NT2/D1 (cell line): Measurements from ENCODE around the gene RGS3.
"Not testable (repeated sequence)": the region's sequence is repeated elsewhere in the genome, so short reads cannot be mapped to it uniquely, and the experiment has no call there.

Experiments used
- DNase-seq: peaks from one replicate; pipeline ENCODE4 v3.0.0-alpha.2; 2011; ENCODE audit warnings: low read depth, low spot score
- H3K27me3 ChIP-seq: 2 replicates; pipeline ENCODE4 v1.6.0; 2011; ENCODE audit warnings: mild to moderate bottlenecking; ENCODE audit not compliant: insufficient read length, insufficient read depth
- H3K36me3 ChIP-seq: 2 replicates; pipeline ENCODE4 v1.6.1; 2011; ENCODE audit warnings: mild to moderate bottlenecking, low read length, mixed read lengths; ENCODE audit not compliant: insufficient read depth, insufficient read length
- H3K4me1 ChIP-seq: 2 replicates; pipeline ENCODE4 v1.5.1; 2011; ENCODE audit not compliant: insufficient read depth, insufficient read length
- H3K4me3 ChIP-seq: 2 replicates; pipeline ENCODE4 v1.5.1; 2011; ENCODE audit warnings: low read depth; ENCODE audit not compliant: insufficient read length
- H3K9ac ChIP-seq: 2 replicates; pipeline ENCODE4 v1.6.0; 2011; ENCODE audit warnings: low read depth; ENCODE audit not compliant: insufficient read length
- H3K9me3 ChIP-seq: 2 replicates; pipeline ENCODE4 v1.5.1; 2011; ENCODE audit warnings: mild to moderate bottlenecking, low read length; ENCODE audit not compliant: insufficient read depth
- SUZ12 ChIP-seq: IDR thresholded peaks from 2 replicates; pipeline ENCODE4 v1.6.1; 2011; ENCODE audit not compliant: insufficient read length, insufficient read depth; ENCODE audit errors: extremely low read depth
- YY1 ChIP-seq: IDR thresholded peaks from 2 replicates; pipeline ENCODE4 v1.6.1; 2011; ENCODE audit not compliant: insufficient read length, insufficient read depth
- ZNF274 ChIP-seq: IDR thresholded peaks from 2 replicates; pipeline ENCODE4 v1.6.1; 2011; ENCODE audit warnings: mild to moderate bottlenecking, low read depth, low read length

The RGS3 gene

DNA sequence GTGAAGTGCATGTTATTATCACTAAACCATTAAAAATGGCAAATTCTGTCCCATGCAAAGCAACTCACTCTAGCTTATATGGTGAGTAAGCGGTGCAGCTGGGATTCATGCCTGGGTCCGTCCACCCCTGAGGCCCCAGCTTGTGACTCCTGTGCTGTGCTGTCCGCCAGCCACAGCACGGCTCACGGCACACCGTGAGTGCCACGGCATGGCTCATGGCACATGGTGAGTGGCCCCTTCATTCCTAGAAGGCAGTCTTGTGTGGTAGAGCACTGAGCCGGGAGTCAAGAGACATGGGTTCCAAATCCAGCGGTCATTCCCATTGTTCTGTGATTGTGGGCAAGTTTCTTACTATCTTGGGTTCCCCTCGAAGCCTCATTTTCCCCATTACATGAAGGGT, 18.8 kb downstream of the RGS3 start:
- H3K36me3 ChIP-seq = peaks cover 6% of the 10 kb centered on the region
- H3K4me1 ChIP-seq = peaks cover 5% of the 10 kb centered on the region
- H3K27me3 ChIP-seq = no peaks in the 10 kb centered on the region
- no peaks in the 10 kb centered on the region for H3K9me3 ChIP-seq
- no peak for TF ChIP-seq ZNF274
- no peak for TF ChIP-seq YY1
- no peak for TF ChIP-seq SUZ12
- no peak overlapping the region for H3K4me3 ChIP-seq
- H3K9ac ChIP-seq = no peak overlapping the region
- no peak for DNase-seq

- peaks cover 6% of the 10 kb centered on the region for H3K36me3 ChIP-seq
- H3K4me3 ChIP-seq = no peak overlapping the region
- no peaks in the 10 kb centered on the region for H3K9me3 ChIP-seq
- peaks cover 5% of the 10 kb centered on the region for H3K4me1 ChIP-seq
- no peak overlapping the region for H3K9ac ChIP-seq
- no peak for DNase-seq
- no peaks in the 10 kb centered on the region for H3K27me3 ChIP-seq
- TF ChIP-seq YY1 (no peak), SUZ12 (no peak), ZNF274 (no peak)
Measured at GRCh38 chr9:113482991-113483675, 19.6 kb downstream of the RGS3 start.

- no peak overlapping the region for H3K4me3 ChIP-seq
- peaks cover 6% of the 10 kb centered on the region for H3K36me3 ChIP-seq
- H3K9ac ChIP-seq = no peak overlapping the region
- TF ChIP-seq ZNF274 (no peak), SUZ12 (no peak)
- H3K4me1 ChIP-seq = peaks cover 5% of the 10 kb centered on the region
- no peaks in the 10 kb centered on the region for H3K27me3 ChIP-seq
- no peaks in the 10 kb centered on the region for H3K9me3 ChIP-seq
- no peak for DNase-seq
Measured at GRCh38 chr9:113483676-113484257, 20.2 kb downstream of the RGS3 start.

- Histone ChIP-seq H3K36me3 (peaks cover 6% of the 10 kb centered on the region), H3K4me1 (peaks cover 5% of the 10 kb centered on the region), H3K4me3 (no peak overlapping the region), H3K9me3 (no peaks in the 10 kb centered on the region), H3K9ac (no peak overlapping the region), H3K27me3 (no peaks in the 10 kb centered on the region)
- TF ChIP-seq ZNF274 (no peak), YY1 (no peak), SUZ12 (no peak)
- DNase-seq = no peak
Measured at GRCh38 chr9:113484258-113484730, 20.8 kb downstream of the RGS3 start.

- peaks cover 4% of the 10 kb centered on the region for H3K4me1 ChIP-seq
- peaks cover 6% of the 10 kb centered on the region for H3K36me3 ChIP-seq
- no peak overlapping the region for H3K9ac ChIP-seq
- no peaks in the 10 kb centered on the region for H3K27me3 ChIP-seq
- H3K9me3 ChIP-seq = no peaks in the 10 kb centered on the region
- no peak for TF ChIP-seq YY1
- TF ChIP-seq SUZ12 = no peak
- TF ChIP-seq ZNF274 = no peak
- DNase-seq = no peak
- H3K4me3 ChIP-seq = no peak overlapping the region
Measured at GRCh38 chr9:113485761-113486115, 22.2 kb downstream of the RGS3 start.

DNA sequence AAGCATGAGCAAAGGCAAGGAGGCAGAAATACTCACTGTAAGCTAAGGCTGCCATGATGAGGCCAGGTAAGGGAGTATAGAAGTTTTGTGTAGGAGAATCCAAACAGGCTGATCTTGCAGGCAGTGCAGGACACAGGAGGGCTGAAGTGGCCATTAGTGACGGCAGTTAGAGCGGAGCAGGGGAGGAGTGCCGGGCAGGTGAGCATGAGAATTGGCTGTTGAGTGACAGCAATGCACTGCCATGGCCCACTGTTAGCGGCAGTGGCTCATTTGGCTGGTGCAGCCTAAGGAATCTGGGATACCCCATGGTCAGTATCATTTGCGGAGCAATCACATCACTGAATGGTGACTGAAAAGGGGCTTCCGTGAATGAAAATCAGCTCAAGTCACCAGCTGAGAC, 22.8 kb downstream of the RGS3 start:
- Histone ChIP-seq H3K36me3 (peaks cover 6% of the 10 kb centered on the region), H3K27me3 (no peaks in the 10 kb centered on the region), H3K9ac (no peak overlapping the region), H3K4me1 (peaks cover 4% of the 10 kb centered on the region), H3K4me3 (no peak overlapping the region), H3K9me3 (no peaks in the 10 kb centered on the region)
- DNase-seq = no peak
- TF ChIP-seq YY1 = no peak
- no peak for TF ChIP-seq ZNF274
- TF ChIP-seq SUZ12 = no peak

GRCh38 chr9:113488071-113488470, 24.5 kb downstream of the RGS3 start:
- Histone ChIP-seq H3K4me1 (peaks cover 4% of the 10 kb centered on the region), H3K9ac (no peak overlapping the region), H3K4me3 (no peak overlapping the region), H3K9me3 (no peaks in the 10 kb centered on the region), H3K27me3 (no peaks in the 10 kb centered on the region), H3K36me3 (peaks cover 6% of the 10 kb centered on the region)
- DNase-seq = no peak
- TF ChIP-seq SUZ12 (no peak), YY1 (no peak), ZNF274 (no peak)

DNA sequence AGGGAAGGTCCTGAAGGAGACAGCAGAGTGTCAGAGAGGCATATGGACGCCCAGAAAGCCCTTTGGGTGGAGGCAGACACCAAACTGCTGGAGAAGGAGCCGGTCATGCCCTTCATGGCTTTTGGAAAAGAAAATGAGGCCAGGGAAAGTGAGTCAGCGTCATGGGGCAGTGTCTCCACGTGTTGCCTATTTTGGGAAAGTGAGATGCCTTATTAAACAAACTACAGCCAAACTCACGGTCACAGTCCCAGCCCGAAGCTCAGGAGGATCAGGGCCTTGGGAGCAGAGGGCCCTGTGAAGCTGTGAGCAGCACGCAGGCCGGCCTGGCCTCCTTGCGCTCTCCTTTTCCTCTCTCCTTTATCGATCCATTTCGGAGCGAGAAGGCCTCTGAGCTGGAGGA, 25.0 kb downstream of the RGS3 start:
- Histone ChIP-seq H3K9me3 (no peaks in the 10 kb centered on the region), H3K4me1 (peaks cover 3% of the 10 kb centered on the region), H3K9ac (no peak overlapping the region), H3K4me3 (no peak overlapping the region), H3K36me3 (peaks cover 6% of the 10 kb centered on the region), H3K27me3 (no peaks in the 10 kb centered on the region)
- DNase-seq = no peak
- TF ChIP-seq YY1 = no peak
- TF ChIP-seq ZNF274 = no peak
- TF ChIP-seq SUZ12 = no peak

DNA sequence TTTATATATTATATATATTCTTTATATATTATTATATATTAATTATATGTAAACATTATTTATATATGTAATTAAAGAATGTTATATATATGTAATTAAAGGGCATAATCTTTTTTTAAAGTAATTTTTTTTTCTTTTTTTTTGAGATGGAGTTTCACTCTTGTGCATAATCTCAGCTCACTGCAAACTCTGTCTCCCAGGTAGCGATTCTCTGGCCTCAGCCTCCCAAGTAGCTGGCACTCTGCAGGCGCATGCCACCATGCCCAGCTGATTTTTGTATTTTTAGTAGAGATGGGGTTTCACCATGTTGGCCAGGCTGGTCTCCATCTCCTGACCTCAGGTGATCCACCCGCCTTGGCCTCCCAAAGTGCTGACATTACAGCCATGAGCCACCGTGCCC, 27.6 kb downstream of the RGS3 start:
- not testable (repeated sequence) for H3K36me3 ChIP-seq, H3K9ac ChIP-seq, H3K4me3 ChIP-seq, H3K4me1 ChIP-seq, DNase-seq, H3K9me3 ChIP-seq, H3K27me3 ChIP-seq
